Eye (tissue), 1 donor: ENCODE measurements around the gene SLC25A38.
"Not testable (repeated sequence)": the region's sequence is repeated elsewhere in the genome, so short reads cannot be mapped to it uniquely, and the experiment has no call there.

ENCODE experiments used
- DNase-seq: peaks from one replicate; pipeline ENCODE4 v3.0.0-alpha.2; 2015

SLC25A38 gene

DNA sequence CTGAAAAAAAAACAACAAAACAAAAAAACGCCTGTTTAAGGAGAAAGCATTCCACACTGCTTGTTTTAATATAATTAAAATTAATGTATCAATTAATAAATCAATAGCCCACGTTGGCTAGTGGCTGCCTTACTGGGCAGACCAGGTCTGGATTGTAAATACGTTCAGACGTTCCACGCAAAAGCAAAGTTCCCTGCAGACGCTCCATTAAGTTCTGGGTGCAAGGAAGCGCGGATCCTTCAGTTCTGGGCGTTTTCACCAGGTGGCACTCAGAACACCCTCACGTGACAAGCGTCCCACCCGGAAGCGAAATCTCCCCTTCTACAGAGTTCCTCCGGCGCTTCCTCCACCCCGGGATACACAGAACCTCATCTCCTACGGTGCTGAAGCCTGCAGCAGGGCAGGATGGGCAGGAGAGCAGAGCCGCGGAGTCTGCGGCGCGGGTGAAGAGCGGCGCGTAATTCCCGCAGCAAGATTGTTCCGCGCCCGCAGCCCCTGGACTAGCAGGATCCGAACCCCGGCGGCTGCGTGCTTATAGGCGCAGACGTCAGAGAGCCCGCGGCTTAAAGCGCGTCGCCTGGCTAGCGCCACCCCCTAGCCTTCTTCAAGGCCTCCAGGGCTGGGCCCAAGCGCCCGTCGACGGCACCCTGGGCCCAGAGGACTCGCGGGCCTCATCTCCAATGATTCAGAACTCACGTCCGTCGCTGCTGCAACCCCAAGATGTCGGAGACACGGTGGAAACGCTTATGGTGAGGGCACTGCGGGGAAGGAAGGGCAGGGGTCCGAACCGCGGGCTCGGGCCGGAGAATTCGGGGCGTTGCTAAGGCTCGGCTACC lies at the start of gene SLC25A38:
SLC25A38 (plus strand) TSS at position 326 of the 836 bp plus-strand sequence; CDS start at position 681, 355 bp downstream.
- peak; percentile 93 for DNase-seq

- DNase-seq = no peak
Measured at GRCh38 chr3:39333607-39334006, 49.6 kb upstream of the SLC25A38 start.

GRCh38 chr3:39334205-39334604 lies 49.0 kb upstream of the SLC25A38 start:
- no peak for DNase-seq

DNA sequence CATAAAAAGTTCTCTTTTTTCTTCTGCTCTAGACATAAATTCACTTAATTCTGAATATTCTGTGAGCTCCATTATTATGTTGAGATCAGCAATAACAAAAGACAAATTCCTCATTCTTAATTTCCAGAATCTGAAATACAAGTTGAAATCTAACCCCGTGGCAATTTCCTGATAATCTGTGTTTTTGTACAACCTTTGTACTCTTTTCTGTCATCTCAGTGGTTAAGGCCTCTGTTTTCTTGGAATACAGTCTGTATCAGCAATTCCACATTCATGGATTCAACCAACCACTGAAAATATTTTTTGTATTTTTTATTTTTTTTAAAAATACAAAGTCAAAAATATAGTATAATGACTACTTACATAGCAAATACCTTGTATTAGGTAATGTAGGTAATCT lies 45.0 kb upstream of the SLC25A38 start:
- DNase-seq = no peak

- no peak for DNase-seq
Measured at GRCh38 chr3:39339086-39339485, 44.1 kb upstream of the SLC25A38 start.

GRCh38 chr3:39343076-39343717 lies 40.0 kb upstream of the SLC25A38 start:
- DNase-seq = no peak

DNA sequence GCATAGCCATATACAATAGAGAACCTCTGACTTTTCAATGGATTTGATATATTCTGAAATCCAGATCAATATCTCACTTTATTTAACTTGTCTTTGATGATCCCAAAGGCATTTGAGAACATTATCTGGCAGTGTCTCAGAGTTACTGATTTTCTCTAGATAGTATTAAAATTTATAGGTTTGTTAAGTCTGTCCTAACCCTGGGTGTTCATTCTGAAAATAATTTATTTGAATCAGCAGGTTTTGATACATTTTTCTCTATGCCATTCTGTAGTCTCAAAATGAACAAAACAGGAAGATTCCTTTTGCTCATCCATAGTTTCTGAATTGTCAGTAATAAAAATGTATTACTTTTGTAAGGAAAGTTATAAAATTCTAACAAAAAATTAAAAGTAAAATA lies 39.4 kb upstream of the SLC25A38 start:
- DNase-seq = no peak

DNA sequence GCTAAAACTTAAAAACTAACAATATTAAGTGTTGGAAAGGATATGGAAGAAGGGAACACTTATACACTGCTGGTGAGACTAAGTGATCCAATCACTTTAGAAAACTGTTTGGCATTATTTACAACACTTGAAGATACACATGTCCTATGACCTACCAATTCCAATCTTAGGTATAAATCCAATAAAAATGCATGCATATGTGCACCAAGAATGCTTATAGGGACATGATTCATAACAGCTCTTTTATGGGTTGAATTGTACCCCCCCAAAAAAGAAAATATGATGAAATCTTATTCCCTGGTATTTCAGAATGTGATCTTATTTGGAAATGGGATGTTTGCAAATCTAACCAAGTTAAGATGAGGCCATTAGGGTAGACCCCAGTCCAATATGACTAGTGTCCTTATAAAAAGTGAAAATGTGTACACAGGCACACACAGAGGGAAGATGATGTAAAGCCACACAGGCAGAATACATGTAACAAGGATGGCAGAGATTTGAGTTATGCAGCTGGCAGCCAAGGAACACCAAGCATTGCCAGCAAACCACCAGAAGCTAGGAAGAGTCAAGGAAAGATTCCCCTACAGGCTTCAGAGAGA lies 38.3 kb upstream of the SLC25A38 start:
- DNase-seq = no peak

GRCh38 chr3:39346785-39347585 lies 36.2 kb upstream of the SLC25A38 start:
- no peak for DNase-seq

DNA sequence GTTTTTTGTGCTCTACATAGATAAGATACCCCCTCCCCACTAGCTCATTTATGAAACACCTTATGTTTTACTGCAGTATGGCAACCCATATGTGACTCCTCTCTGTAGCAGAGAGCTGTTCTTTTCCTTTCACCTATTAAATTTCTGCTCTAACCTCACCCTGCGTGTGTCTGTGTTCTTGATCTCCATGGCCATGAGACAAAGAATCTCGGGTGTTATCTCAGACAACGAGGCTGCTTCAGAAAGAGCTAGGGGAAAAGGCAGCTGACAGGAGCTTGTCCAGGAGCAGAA lies 35.6 kb upstream of the SLC25A38 start:
- no peak for DNase-seq

DNA sequence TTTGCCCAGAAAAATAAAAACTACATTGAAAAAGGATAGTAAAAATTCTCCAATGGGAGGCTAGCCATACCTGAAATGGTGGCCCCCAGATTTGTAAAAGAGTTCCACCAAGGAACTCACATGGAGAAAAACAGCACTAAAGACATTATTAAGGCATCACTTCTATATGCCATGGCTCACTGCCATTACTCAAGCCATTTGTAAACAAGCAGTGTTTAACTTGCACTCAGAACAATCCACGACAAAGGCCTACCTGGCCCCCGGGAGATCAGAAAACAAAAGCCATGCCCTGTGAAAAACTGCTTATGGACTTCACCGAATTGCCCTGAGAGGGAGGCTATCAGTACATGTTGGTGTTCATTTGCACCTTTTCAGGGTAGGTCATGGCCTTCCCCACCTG lies 34.1 kb upstream of the SLC25A38 start:
- DNase-seq = no peak

- no peak for DNase-seq
Measured at GRCh38 chr3:39350714-39351113, 32.5 kb upstream of the SLC25A38 start.

GRCh38 chr3:39351134-39351533 lies 32.0 kb upstream of the SLC25A38 start:
- DNase-seq = not testable (repeated sequence)

DNA sequence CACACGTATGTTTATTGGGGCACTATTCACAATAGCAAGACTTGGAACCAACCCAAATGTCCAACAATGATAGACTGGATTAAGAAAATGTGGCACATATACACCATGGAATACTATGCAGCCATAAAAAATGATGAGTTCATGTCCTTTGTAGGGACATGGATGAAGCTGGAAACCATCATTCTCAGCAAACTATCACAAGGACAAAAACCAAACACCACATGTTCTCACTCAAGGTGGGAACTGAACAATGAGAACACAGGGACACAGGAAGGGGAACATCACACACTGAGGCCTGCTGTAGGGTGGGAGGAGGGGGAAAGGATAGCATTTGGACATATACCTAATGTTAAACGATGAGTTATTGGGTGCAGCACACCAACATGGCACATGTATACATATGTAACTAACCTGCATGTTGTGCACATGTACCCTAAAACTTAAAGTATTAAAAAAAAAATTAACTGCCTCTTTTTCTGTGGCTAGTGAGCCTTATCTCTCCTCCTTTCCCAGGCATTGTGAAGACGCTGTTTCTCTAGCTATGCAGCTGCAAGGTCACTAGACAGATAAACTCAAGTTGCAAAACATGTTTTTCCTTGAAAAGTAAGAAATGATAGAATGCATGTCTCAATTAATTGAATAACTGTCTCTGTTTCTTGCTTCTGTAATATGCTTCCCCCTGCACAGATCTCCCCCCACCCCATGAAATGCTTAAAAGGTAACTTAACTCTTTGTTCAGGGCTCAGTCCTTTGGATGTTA lies 29.8 kb upstream of the SLC25A38 start:
- DNase-seq = not testable (repeated sequence)

DNA sequence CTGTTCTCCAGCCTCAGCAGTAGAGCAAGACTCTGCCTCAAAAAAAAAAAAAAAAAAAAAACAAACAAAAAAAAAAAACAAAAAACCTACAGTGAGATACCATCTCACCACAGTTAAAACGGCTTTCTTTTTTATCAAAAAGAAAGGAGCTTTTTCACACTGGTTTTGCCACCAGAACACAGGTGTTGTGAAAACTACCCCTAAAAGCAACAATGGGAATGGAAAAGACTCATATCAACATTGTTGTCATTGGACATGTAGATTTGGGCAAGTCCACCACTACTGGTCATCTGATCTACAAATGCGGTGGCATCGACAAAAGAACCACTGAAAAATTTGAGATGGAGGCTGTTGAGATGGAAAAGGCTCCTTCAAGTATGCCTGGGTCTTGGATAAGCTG lies 24.8 kb upstream of the SLC25A38 start:
- no peak for DNase-seq

DNA sequence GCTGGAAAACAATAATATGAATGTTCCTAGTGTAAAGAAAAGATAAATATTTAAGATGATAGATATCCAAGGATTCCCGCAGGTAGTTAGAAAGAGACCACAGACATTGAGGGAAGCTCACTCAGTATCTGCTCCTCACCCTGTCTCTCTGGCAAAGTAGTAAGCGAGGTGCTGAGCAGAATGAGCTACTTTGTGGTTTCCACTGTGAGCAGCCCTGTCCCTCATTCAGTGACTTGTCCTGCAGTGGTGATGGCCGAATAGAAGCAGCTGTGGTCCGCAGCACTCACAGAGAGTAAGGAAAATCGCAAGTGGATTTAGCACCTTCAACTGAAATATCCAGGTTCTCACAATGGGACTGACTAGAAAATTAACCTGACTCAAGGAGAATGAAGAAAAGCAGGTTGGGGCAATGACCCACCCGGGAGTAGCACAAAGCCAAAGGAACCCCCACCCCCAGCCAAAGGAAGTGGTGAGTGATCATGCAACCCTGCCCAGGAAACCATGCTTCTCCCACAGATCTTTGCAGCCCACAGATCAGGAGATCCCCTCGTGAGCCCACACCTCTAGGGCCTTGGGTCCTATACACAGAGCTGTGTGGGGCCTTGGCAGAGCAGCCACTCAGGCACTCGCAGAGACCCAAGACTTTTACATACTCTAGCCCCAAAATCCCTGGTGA lies 21.8 kb upstream of the SLC25A38 start:
- no peak for DNase-seq

DNA sequence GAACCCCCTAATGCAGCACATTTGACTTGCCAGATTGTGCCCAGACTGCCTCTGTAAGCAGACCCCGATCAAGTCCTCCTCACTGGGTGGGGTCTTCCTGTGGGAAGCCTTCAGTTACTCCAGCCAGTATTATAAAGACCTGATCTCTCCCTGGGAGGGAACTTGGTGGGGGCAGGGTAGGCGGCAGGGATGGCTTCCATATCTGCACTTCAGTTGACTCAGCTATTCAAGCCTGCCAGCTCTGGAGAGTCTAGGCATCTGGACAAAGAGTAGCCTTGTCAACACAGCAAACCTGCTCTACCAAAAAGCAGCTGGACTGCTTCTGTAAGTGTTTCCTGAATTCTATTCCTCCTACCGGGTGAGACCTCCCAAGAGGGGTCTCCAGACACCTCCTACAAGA lies 21.0 kb upstream of the SLC25A38 start:
- DNase-seq = no peak

DNA sequence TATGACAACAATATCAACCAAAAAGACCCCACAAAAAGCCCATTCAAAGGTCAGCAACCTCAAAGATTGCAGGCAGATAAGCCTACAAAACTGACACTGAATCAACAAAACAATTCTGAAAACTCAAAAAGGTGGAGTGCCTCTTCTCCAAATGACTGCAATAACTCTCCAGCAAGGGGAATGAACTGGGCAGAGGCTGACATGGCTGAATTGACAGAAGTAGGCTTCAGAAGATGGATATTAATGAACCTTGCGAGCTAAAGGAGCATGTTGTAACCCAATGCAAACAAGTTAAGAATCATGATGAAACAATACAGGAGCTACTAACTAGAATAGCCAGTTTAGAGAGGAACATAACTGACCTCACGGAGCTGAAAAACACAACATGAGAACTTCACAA lies 20.4 kb upstream of the SLC25A38 start:
- DNase-seq = no peak

DNA sequence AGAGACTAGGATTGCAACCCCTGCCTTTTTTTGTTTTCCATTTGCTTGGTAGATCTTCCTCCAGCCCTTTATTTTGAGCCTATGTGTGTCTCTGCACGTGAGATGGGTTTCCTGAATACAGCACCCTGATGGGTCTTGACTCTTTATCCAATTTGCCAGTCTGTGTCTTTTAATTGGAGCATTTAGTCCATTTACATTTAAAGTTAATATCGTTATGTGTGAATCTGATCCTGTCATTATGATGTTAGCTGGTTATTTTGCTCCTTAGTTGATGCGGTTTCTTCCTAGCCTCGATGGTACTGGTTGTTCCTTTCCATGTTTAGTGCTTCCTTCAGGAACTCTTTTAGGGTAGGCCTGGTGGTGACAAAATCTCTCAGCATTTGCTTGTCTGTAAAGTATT lies 12.7 kb upstream of the SLC25A38 start:
- not testable (repeated sequence) for DNase-seq

- no peak for DNase-seq
Measured at GRCh38 chr3:39372833-39373232, 10.3 kb upstream of the SLC25A38 start.

GRCh38 chr3:39376959-39377634 lies 6.1 kb upstream of the SLC25A38 start:
- no peak for DNase-seq
